HepG2 (cell line): ENCODE results near the gene NOVA2. TPM values are rescaled to one million over a fixed set of nuclear protein-coding genes. Genes with fewer than 3 reads are reported as not detected.

Source experiments
- ATAC-seq: fragments of 200-7000 bp; cut with Tn5 transposase; 3 replicates; pipeline ENCODE4 v1.9.1; 2020; ENCODE audit warnings: mild to moderate bottlenecking, moderate library complexity
- BruUV-seq: library from RNA; stranded (reverse); fragments of 400-500 nt; replicated peaks from 2 replicates; lab custom pipeline; 2021; lab: Mats Ljungman, UMichigan
- CTCF ChIA-PET: fragments of 300-600 bp; formaldehyde crosslinking; extraction: SDS; loops from one replicate; lab custom pipeline; 2021; ENCODE audit warnings: low total read pairs, inconsistent platforms, low intra/inter-chr PET ratio; lab: Yijun Ruan, JAX
- POLR2A ChIA-PET: fragments of 350-600 bp; sonication (Branson Sonifier 250); formaldehyde crosslinking; loops from one replicate; lab custom pipeline; 2020; ENCODE audit warnings: antibody characterized with exemption, inconsistent platforms; lab: Yijun Ruan, JAX
- DNase-seq: peaks from one replicate; pipeline ENCODE4 v3.0.0-alpha.2; 2015; ENCODE audit warnings: low spot score
- FAIRE-seq: peaks from 3 replicates; lab custom pipeline; 2011; peaks lifted over from hg19 to GRCh38; lab: Jason Lieb, UNC
- H2AFZ ChIP-seq: one replicate; pipeline ENCODE4 v1.6.1; 2011; ENCODE audit warnings: low read length, inconsistent platforms
- H3K27ac ChIP-seq: fragments of 300-600 bp; 3 replicates; pipeline ENCODE4 v1.8.0; 2011; ENCODE audit warnings: mixed run types, mild to moderate bottlenecking, mixed read lengths, low read length, inconsistent platforms; ENCODE audit not compliant: insufficient read depth; ENCODE audit errors: extremely low read length
- H3K27me3 ChIP-seq, 2 experiments: fragments of 200-600 bp in 1 of 2; 2 replicates in 1 of 2; 3 replicates in 1 of 2; pipeline versions ENCODE4 v1.6.0 to v1.8.0; 2011; ENCODE audit warnings: low read length in 2 of 2, mild to moderate bottlenecking in 2 of 2, moderate library complexity in 2 of 2, inconsistent platforms in 1 of 2; ENCODE audit not compliant: insufficient read depth in 2 of 2, control insufficient read depth in 1 of 2
- H3K36me3 ChIP-seq, 2 experiments: fragments of 200-600 bp in 1 of 2; replicated peaks in 1 of 2; 2 replicates in 1 of 2; 3 replicates in 1 of 2; pipeline versions ENCODE4 v1.5.1 to v1.8.0; 2011; ENCODE audit warnings: low read length in 2 of 2, inconsistent platforms in 1 of 2; ENCODE audit not compliant: insufficient read depth in 2 of 2, control insufficient read depth in 1 of 2
- H3K4me1 ChIP-seq: 2 replicates; pipeline ENCODE4 v1.5.1; 2012; ENCODE audit warnings: low read length, inconsistent platforms; ENCODE audit not compliant: insufficient read depth
- H3K4me2 ChIP-seq: 2 replicates; pipeline ENCODE4 v1.6.0; 2011; ENCODE audit warnings: low read depth, low read length, inconsistent platforms
- H3K4me3 ChIP-seq, 3 experiments: fragments of 200-600 bp in 1 of 3; sonication (generic), shearing (Covaris generic) in 1 of 3; replicated peaks in 1 of 3; 2 replicates each; pipeline ENCODE4 v1.5.1; 2011 to 2016; ENCODE audit warnings: low read length in 3 of 3, inconsistent platforms in 2 of 3, low read depth in 2 of 3, mild to moderate bottlenecking in 2 of 3, control low read depth in 1 of 3, mixed read lengths in 1 of 3; ENCODE audit not compliant: insufficient read depth in 1 of 3
- H3K79me2 ChIP-seq: one replicate; pipeline ENCODE4 v1.6.1; 2011; ENCODE audit warnings: low read length, inconsistent platforms; ENCODE audit not compliant: insufficient read depth
- H3K9ac ChIP-seq: 2 replicates; pipeline ENCODE4 v1.6.0; 2011; ENCODE audit warnings: mild to moderate bottlenecking, low read depth, low read length, inconsistent platforms; ENCODE audit not compliant: insufficient read depth
- H3K9me3 ChIP-seq: 2 replicates; pipeline ENCODE4 v1.5.1; 2012; ENCODE audit warnings: mild to moderate bottlenecking, low read length
- H4K20me1 ChIP-seq: 2 replicates; pipeline ENCODE4 v1.6.0; 2011; ENCODE audit warnings: inconsistent platforms, mild to moderate bottlenecking, low read length, moderate library complexity; ENCODE audit not compliant: insufficient read depth
- ATF7 ChIP-seq, 2 experiments: fragments of 450-650 bp in 1 of 2; sonication (generic) in 1 of 2; formaldehyde crosslinking in 1 of 2; IDR thresholded peaks; 2 replicates each; pipeline versions ENCODE4 v1.4.0 to v1.6.1; 2016 to 2020; ENCODE audit warnings: antibody characterized with exemption in 1 of 2, mild to moderate bottlenecking in 1 of 2, missing genetic modification reagents in 1 of 2
- BCLAF1 ChIP-seq: fragments of 450-650 bp; IDR thresholded peaks from 2 replicates; pipeline ENCODE4 v1.6.1; 2017; ENCODE audit warnings: mild to moderate bottlenecking
- DR1 ChIP-seq: sonication (generic); formaldehyde crosslinking; IDR thresholded peaks from 2 replicates; pipeline ENCODE4 v1.8.0; 2021; ENCODE audit warnings: mild to moderate bottlenecking, missing genetic modification reagents, inconsistent platforms
- EHMT2 ChIP-seq: fragments of 200-600 bp; sonication (generic); IDR thresholded peaks from 2 replicates; pipeline ENCODE4 v1.7.0; 2017; ENCODE audit warnings: antibody characterized with exemption, low read depth, low read length, borderline replicate concordance
- EP300 ChIP-seq, 3 experiments: sonication (generic) in 1 of 3; formaldehyde crosslinking in 1 of 3; IDR thresholded peaks; 2 replicates each; pipeline versions ENCODE4 v1.5.1 to v1.6.1; 2011 to 2020; ENCODE audit warnings: low read depth in 2 of 3, low read length in 2 of 3, borderline replicate concordance in 1 of 3, improper control_type of control experiment in 1 of 3, mild to moderate bottlenecking in 1 of 3, missing genetic modification reagents in 1 of 3, moderate library complexity in 1 of 3
- GATAD1 ChIP-seq: IDR thresholded peaks from 2 replicates; pipeline ENCODE4 v1.6.1; 2016; ENCODE audit warnings: missing genetic modification reagents, missing compliant biosample characterization
- HOXA5 ChIP-seq: sonication (generic); formaldehyde crosslinking; IDR thresholded peaks from 2 replicates; pipeline ENCODE4 v1.4.0; 2020; ENCODE audit warnings: missing genetic modification reagents
- JARID2 ChIP-seq: sonication (generic); formaldehyde crosslinking; IDR thresholded peaks from 2 replicates; pipeline ENCODE4 v1.8.1; 2023; ENCODE audit warnings: missing genetic modification reagents, inconsistent platforms; ENCODE audit not compliant: insufficient replicate concordance
- NONO ChIP-seq, 2 experiments: fragments of 450-650 bp in 1 of 2; sonication (generic) in 1 of 2; formaldehyde crosslinking in 1 of 2; IDR thresholded peaks in 1 of 2; conservative IDR thresholded peaks in 1 of 2; 2 replicates each; pipeline versions ENCODE4 v1.6.1 to v1.8.0; 2017 to 2022; ENCODE audit warnings: mild to moderate bottlenecking in 1 of 2, missing genetic modification reagents in 1 of 2, moderate library complexity in 1 of 2
- PLRG1 ChIP-seq: fragments of 450-650 bp; conservative IDR thresholded peaks from 2 replicates; pipeline ENCODE4 v1.6.1; 2016
- THAP11 ChIP-seq: IDR thresholded peaks from 2 replicates; pipeline ENCODE4 v1.6.1; 2016; ENCODE audit warnings: missing biosample characterization, missing genetic modification reagents
- ZBTB42 ChIP-seq: sonication (generic); formaldehyde crosslinking; IDR thresholded peaks from 2 replicates; pipeline ENCODE4 v1.5.0; 2020; ENCODE audit warnings: mild to moderate bottlenecking, missing genetic modification reagents
- ZFP37 ChIP-seq: sonication (generic); formaldehyde crosslinking; IDR thresholded peaks from 2 replicates; pipeline ENCODE4 v1.4.0; 2020; ENCODE audit warnings: missing genetic modification reagents, borderline replicate concordance
- ZMYM4 ChIP-seq: sonication (generic); formaldehyde crosslinking; IDR thresholded peaks from 2 replicates; pipeline ENCODE4 v1.8.1; 2023; ENCODE audit warnings: mild to moderate bottlenecking, missing genetic modification reagents
- ZNF510 ChIP-seq: sonication (generic); formaldehyde crosslinking; IDR thresholded peaks from 2 replicates; pipeline ENCODE4 v1.4.0; 2020; ENCODE audit warnings: low read depth, mild to moderate bottlenecking, missing genetic modification reagents
- ZNF598 ChIP-seq: sonication (generic); formaldehyde crosslinking; IDR thresholded peaks from 2 replicates; pipeline ENCODE4 v1.5.1; 2020; ENCODE audit warnings: mild to moderate bottlenecking, missing genetic modification reagents, borderline replicate concordance
- ZNF652 ChIP-seq: IDR thresholded peaks from 2 replicates; pipeline ENCODE4 v1.6.1; 2016; ENCODE audit warnings: low read depth, borderline replicate concordance
- WGBS: methylation state at CpG from one replicate; pipeline ENCODE4 v1.1.6; 2017; ENCODE audit warnings: low lambda C conversion rate; 5-methylcytosine and 5-hydroxymethylcytosine counted together
- in situ Hi-C: cut with HindIII; loops from 2 replicates; pipeline ENCODE4 v1.10.0; 2017; ENCODE audit warnings: low pct_unique_long_range_greater_than_20kb; ENCODE audit not compliant: extremely low pct_ligation_motif_present
- intact Hi-C: fragments of 100-400 bp; cut with micrococcal nuclease; formaldehyde crosslinking; loops from one replicate; pipeline ENCODE4 v1.10.0; 2022; ENCODE audit not compliant: unreplicated experiment
- polyA plus RNA-seq, 8 experiments: library from polyadenylated mRNA; depleted of rRNA in 3 of 8; stranded (reverse) in 7 of 8; unstranded in 1 of 8; fragments of >200 nt; fragmentation: Illumina TruSeq in 4 of 8; extraction: Trizol in 4 of 8; gene quantifications; 2 replicates each; pipeline versions ENCODE4 v1.2.1 to v1.2.3, GENCODE V29; 2011 to 2016; ENCODE audit warnings: low read depth in 4 of 8, missing spikeins in 1 of 8, mixed read lengths in 1 of 8; ENCODE audit not compliant: insufficient read depth in 1 of 8
- total RNA-seq, 5 experiments: library from RNA; depleted of rRNA; stranded (reverse); fragments of >200 nt; fragmentation: Illumina TruSeq; extraction: Trizol; gene quantifications; 2 replicates each; pipeline ENCODE4 v1.2.3, GENCODE V29; 2016; ENCODE audit warnings: low read depth in 1 of 5
- TF ChIP-seq, protein P1 (sequence below): sonication (generic); formaldehyde crosslinking; IDR thresholded peaks from 2 replicates; pipeline ENCODE4 v1.8.1; 2023; ENCODE audit warnings: mild to moderate bottlenecking, missing genetic modification reagents

Gene NOVA2
- total and polyA plus RNA-seq, 2 of the 13 experiments (the other 11 are each of a cell fraction or from before 2014, with no cell fraction given): not detected

- TF ChIP-seq ZNF598 (CRISPR knock-in tag): no peak
- TF ChIP-seq ZNF652 (CRISPR knock-in tag): peak; percentile 76; the same call in 1 of the 2 replicates
- peak; percentile 75 for TF ChIP-seq ATF7 (IDR thresholded peaks at IDR 0.05)
- no peak for TF ChIP-seq ATF7 (CRISPR knock-in tag; IDR thresholded peaks at IDR 0.05)
- no peak for TF ChIP-seq GATAD1 (CRISPR knock-in tag)
- no peak for TF ChIP-seq EHMT2
- TF ChIP-seq HOXA5: 0 out of 2 replicates have a peak, but pooled peaks have one; percentile 2
- TF ChIP-seq, all 625 proteins: peak for 5
Measured at GRCh38 chr19:45995715-45996385, 22.2 kb upstream of the NOVA2 start (continued).

GRCh38 chr19:45994998-45995714 is 21.5 kb upstream of the NOVA2 start, which contains the start of gene CCDC61:
CCDC61 (plus strand) TSS chr19:45995467; CDS start chr19:46003019, 7,552 bp downstream.
- ChIA-PET POLR2A (interaction anchor here (0.6 to 1.6 kb wide), 13 partner anchors 12 to 666 kb away, joined by 3 to 11 read pairs (median 4); partner anchors contain the start of genes DACT3, MYPOP and SYMPK), CTCF (no interaction called here)
- in situ Hi-C loops: no loop called here
- FAIRE-seq (peak; percentile 99), ATAC-seq (peak; percentile 97), DNase-seq (peak; percentile 99)
- 1% methylated on average over 28 of the region's 34 CpGs for WGBS
- intact Hi-C loops: loop anchor here (10.0 kb wide), 1 partner anchor 70 kb away; no protein-coding TSS in a partner anchor
- peak within 1 kb of the TSS; percentile 88 for H3K4me2 ChIP-seq
- no peaks in the 10 kb centered on the region for H4K20me1 ChIP-seq
- peak within 1 kb of the TSS; percentile 43 for H3K27ac ChIP-seq
- no peaks in the 10 kb centered on the region for H3K9me3 ChIP-seq
- H3K36me3 ChIP-seq: 0 out of 5 replicates have a peak, but pooled peaks cover 0 to 1% of the 10 kb centered on the region in 2 experiments
- peaks cover 10% of the 10 kb centered on the region for H3K79me2 ChIP-seq
- 0 out of 5 replicates have a peak, but pooled peaks cover 0 to 6% of the 10 kb centered on the region in 2 experiments for H3K27me3 ChIP-seq
- H2AFZ ChIP-seq: peak within 1 kb of the TSS; percentile 64
- H3K4me1 ChIP-seq: peaks cover 12% of the 10 kb centered on the region; the same call in 1 of the 2 replicates
- peak within 1 kb of the TSS; percentile 84 for H3K9ac ChIP-seq
- no TSS peak for BruUV-seq
- H3K4me3 ChIP-seq: peak within 1 kb of the TSS; percentile 69 to 83 (median 82)
- TF ChIP-seq NONO (IDR thresholded peaks at IDR 0.05) (no peak), NONO (CRISPR knock-in tag; conservative IDR thresholded peaks at IDR 0.05) (no peak), ZMYM4 (CRISPR knock-in tag) (peak; percentile 65; the same call in 1 of the 2 replicates), DR1 (CRISPR knock-in tag) (no peak), ZNF510 (CRISPR knock-in tag) (no peak), EP300 (IDR thresholded peaks at IDR 0.05; ENCODE audit: low read depth in 2 of 2, low read length in 2 of 2) (no peak), EP300 (CRISPR knock-in tag; IDR thresholded peaks at IDR 0.05; ENCODE audit: borderline replicate concordance) (no peak), ZFP37 (no peak), BCLAF1 (no peak), PLRG1 (no peak), ZBTB42 (CRISPR knock-in tag) (no peak), THAP11 (peak; percentile 84), JARID2 (no peak)
- TF ChIP-seq, protein P1, sequence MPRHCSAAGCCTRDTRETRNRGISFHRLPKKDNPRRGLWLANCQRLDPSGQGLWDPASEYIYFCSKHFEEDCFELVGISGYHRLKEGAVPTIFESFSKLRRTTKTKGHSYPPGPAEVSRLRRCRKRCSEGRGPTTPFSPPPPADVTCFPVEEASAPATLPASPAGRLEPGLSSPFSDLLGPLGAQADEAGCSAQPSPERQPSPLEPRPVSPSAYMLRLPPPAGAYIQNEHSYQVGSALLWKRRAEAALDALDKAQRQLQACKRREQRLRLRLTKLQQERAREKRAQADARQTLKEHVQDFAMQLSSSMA (CRISPR knock-in tag): no peak
